ENCODE results near the gene GLIS1. TPM values are rescaled to one million over a fixed set of nuclear protein-coding genes. Genes with fewer than 3 reads are reported as not detected.

Gene GLIS1
- total and polyA plus RNA-seq, 2 of the 8 experiments (the other 6 are each of a cell fraction or from before 2014, with no cell fraction given) = 0.15 to 0.22 TPM

DNA sequence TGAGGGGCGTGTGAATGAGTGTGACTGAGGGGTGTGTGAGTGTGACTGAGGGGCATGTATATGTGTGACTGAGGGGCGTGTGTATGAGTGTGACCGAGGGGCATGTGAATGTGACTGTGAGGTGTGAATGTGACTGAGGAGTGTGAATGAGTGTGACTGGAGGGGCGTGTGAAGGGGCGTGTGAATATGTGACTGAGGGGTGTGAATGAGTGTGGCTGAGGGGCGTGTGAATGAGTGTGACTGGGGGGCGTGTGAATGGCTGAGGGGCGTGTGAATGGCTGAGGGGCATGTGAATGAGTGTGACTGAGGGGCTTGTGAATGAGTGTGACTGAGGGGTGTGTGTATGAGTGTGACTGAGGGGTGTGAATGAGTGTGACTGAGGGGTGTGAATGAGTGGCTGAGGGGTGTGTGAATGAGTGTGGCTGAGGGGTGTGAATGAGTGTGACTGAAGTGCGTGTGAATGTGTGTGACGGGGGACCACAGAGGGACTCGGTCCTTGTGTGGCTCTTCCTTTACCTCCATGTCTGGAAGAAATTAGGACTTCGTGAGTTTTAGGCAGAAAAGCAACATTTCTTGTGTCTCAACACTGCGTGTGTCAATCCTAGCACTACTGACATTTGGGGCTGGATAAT is 105.8 kb downstream of the GLIS1 start:
- Histone ChIP-seq H4K20me1 (replicated peaks in 1 of 2; ENCODE audit: control insufficient read depth in 1 of 2, insufficient read depth in 2 of 2, low read length in 2 of 2) (no peaks in the 10 kb centered on the region), H3K4me1 (replicated peaks in 1 of 4; ENCODE audit: control insufficient read depth in 3 of 4, insufficient read depth in 4 of 4, low read length in 3 of 4) (peaks cover 0 to 5% (median 4%) of the 10 kb centered on the region in 4 experiments; a peak in 5 of 7 replicates), H2BK20ac (ENCODE audit: low read length) (no peak overlapping the region), H3K56ac (replicated peaks; ENCODE audit: insufficient read length, low read depth, low read length) (no peak overlapping the region), H2BK12ac (ENCODE audit: low read depth, low read length) (peak overlapping the region; percentile 60; the same call in 1 of the 2 replicates), H2AFZ (ENCODE audit: low read length) (no peak overlapping the region), H3K4me2 (ENCODE audit: insufficient read depth in 1 of 2, low read depth in 2 of 2, low read length in 2 of 2) (no peak overlapping the region), H2BK5ac (ENCODE audit: low read depth, low read length) (no peak overlapping the region), H4K5ac (ENCODE audit: insufficient read length, low read depth, low read length) (no peak overlapping the region), H3K79me1 (ENCODE audit: low read depth, low read length) (no peaks in the 10 kb centered on the region), H3K27me3 (replicated peaks in 1 of 4; ENCODE audit: control insufficient read depth in 3 of 4, extremely low read depth in 1 of 4, insufficient read depth in 3 of 4, low read length in 3 of 4) (no peaks in the 10 kb centered on the region), H3K9me3 (ENCODE audit: insufficient read depth in 2 of 2, low read depth in 1 of 2, low read length in 1 of 2) (no peaks in the 10 kb centered on the region; a peak in 1 of 4 replicates), H3K79me2 (ENCODE audit: control insufficient read depth in 1 of 2, insufficient read depth in 2 of 2, low read length in 2 of 2) (no peaks in the 10 kb centered on the region), H3K4ac (replicated peaks; ENCODE audit: insufficient read length, low read depth, low read length) (no peak overlapping the region), H3K36me3 (ENCODE audit: control insufficient read depth in 2 of 4, insufficient read depth in 4 of 4, low read length in 3 of 4) (no peaks in the 10 kb centered on the region), H3K23ac (ENCODE audit: insufficient read length) (no peak overlapping the region), H3K23me2 (ENCODE audit: low read depth, low read length) (peaks cover 15% of the 10 kb centered on the region; the same call in 1 of the 2 replicates), H4K91ac (replicated peaks; ENCODE audit: insufficient read length, low read length) (no peak overlapping the region), H4K8ac (ENCODE audit: extremely low read depth, insufficient read depth, low read length) (no peak overlapping the region), H3K9ac (replicated peaks in 1 of 4; ENCODE audit: extremely low read depth in 1 of 4, low read depth in 3 of 4, low read length in 3 of 4) (no peak overlapping the region), H2AK5ac (ENCODE audit: low read depth, low read length) (peak overlapping the region; percentile 65; the same call in 1 of the 2 replicates), H2BK15ac (ENCODE audit: low read length) (peak overlapping the region; percentile 72; the same call in 1 of the 2 replicates), H3K27ac (ENCODE audit: low read depth, low read length) (no peak overlapping the region), H3K18ac (ENCODE audit: extremely low read depth, low read length) (no peak overlapping the region), H2BK120ac (replicated peaks; ENCODE audit: low read depth, low read length) (no peak overlapping the region), H3K14ac (ENCODE audit: insufficient read length) (no peak overlapping the region), H3K4me3 (ENCODE audit: extremely low read depth in 1 of 4, insufficient read depth in 2 of 4, low read depth in 3 of 4, low read length in 4 of 4) (no peak overlapping the region)
- TF ChIP-seq EP300 (IDR thresholded peaks at IDR 0.05; ENCODE audit: borderline replicate concordance in 1 of 2, low read depth in 2 of 2, low read length in 2 of 2) (no peak), POLR2A (IDR thresholded peaks at IDR 0.05; ENCODE audit: control extremely low read depth in 1 of 2, low read depth in 2 of 2, low read length in 2 of 2) (no peak), HDAC2 (IDR thresholded peaks at IDR 0.05; ENCODE audit: borderline replicate concordance in 1 of 2, low read depth in 2 of 2, low read length in 2 of 2) (no peak), CHD1 (IDR thresholded peaks at IDR 0.05; ENCODE audit: low read depth, low read length) (no peak), YY1 (IDR thresholded peaks at IDR 0.05; ENCODE audit: low read depth, low read length) (no peak), ASH2L (IDR thresholded peaks at IDR 0.05; ENCODE audit: low read length) (no peak), POLR2AphosphoS5 (IDR thresholded peaks at IDR 0.05; ENCODE audit: low read depth, low read length) (no peak)
- TF ChIP-seq, protein P1, sequence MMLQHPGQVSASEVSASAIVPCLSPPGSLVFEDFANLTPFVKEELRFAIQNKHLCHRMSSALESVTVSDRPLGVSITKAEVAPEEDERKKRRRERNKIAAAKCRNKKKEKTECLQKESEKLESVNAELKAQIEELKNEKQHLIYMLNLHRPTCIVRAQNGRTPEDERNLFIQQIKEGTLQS (IDR thresholded peaks at IDR 0.05; ENCODE audit: insufficient read depth, low read depth, low read length) = no peak
- TF ChIP-seq, protein P2, sequence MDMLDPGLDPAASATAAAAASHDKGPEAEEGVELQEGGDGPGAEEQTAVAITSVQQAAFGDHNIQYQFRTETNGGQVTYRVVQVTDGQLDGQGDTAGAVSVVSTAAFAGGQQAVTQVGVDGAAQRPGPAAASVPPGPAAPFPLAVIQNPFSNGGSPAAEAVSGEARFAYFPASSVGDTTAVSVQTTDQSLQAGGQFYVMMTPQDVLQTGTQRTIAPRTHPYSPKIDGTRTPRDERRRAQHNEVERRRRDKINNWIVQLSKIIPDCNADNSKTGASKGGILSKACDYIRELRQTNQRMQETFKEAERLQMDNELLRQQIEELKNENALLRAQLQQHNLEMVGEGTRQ (IDR thresholded peaks at IDR 0.05; ENCODE audit: low read length) = no peak
- POLR2A ChIA-PET (ENCODE audit: partially characterized antibody) = no interaction called here
- DNase-seq (ENCODE audit: low read depth in 1 of 2, low spot score in 2 of 2) (peak in 1 of 2 experiments; percentile 16), FAIRE-seq (no peak)
- CTCF ChIA-PET (ENCODE audit: partially characterized antibody) = interaction anchor here (1.3 to 2.5 kb wide), 2 partner anchors 45 to 50 kb away, joined by 3 to 8 read pairs; no protein-coding TSS in a partner anchor
- WGBS, 2 experiments (ENCODE audit: extremely low coverage in 1 of 2, insufficient coverage in 1 of 2, insufficient read length in 1 of 2, insufficient replicate concordance in 2 of 2, low coverage in 1 of 2, low lambda C conversion rate in 2 of 2, missing lambda C conversion rate in 1 of 2) = 85 to 100% methylated on average over 2 to 13 of the region's 13 CpGs

Measured in H1 (cell line).